ENCODE measurements around the gene HDGF.

HDGF gene

GRCh38 chr1:156744786-156745419 is 6.6 kb downstream of the HDGF start:
- Histone ChIP-seq H3K9me3 (ENCODE audit: control insufficient read depth, low read length) (no peaks in the 10 kb centered on the region), H3K4me3 (ENCODE audit: low read length) (no peak overlapping the region), H3K36me3 (ENCODE audit: control insufficient read depth, insufficient read depth, low read length, severe bottlenecking) (peaks cover 33% of the 10 kb centered on the region), H3K27me3 (replicated peaks; ENCODE audit: control insufficient read depth, insufficient read depth, low read length) (no peaks in the 10 kb centered on the region), H3K9ac (ENCODE audit: low read length) (peak overlapping the region; percentile 61), H3K4me1 (ENCODE audit: control insufficient read depth, insufficient read depth, low read length) (peaks cover 60% of the 10 kb centered on the region)
- no peak for DNase-seq (ENCODE audit: low read depth)

- Histone ChIP-seq H3K4me1 (ENCODE audit: control insufficient read depth, insufficient read depth, low read length) (peaks cover 57% of the 10 kb centered on the region), H3K36me3 (ENCODE audit: control insufficient read depth, insufficient read depth, low read length, severe bottlenecking) (peaks cover 33% of the 10 kb centered on the region), H3K27me3 (replicated peaks; ENCODE audit: control insufficient read depth, insufficient read depth, low read length) (no peaks in the 10 kb centered on the region), H3K9ac (ENCODE audit: low read length) (no peak overlapping the region), H3K9me3 (ENCODE audit: control insufficient read depth, low read length) (no peaks in the 10 kb centered on the region), H3K4me3 (ENCODE audit: low read length) (no peak overlapping the region)
- DNase-seq (ENCODE audit: low read depth), result no peak
Observed at GRCh38 chr1:156744344-156744743, 7.1 kb downstream of the HDGF start.

- no peak for DNase-seq (ENCODE audit: low read depth)
- H3K9me3 ChIP-seq (ENCODE audit: control insufficient read depth, low read length), result no peaks in the 10 kb centered on the region
- H3K9ac ChIP-seq (ENCODE audit: low read length), result peak overlapping the region; percentile 41
- H3K4me1 ChIP-seq (ENCODE audit: control insufficient read depth, insufficient read depth, low read length), result peaks cover 50% of the 10 kb centered on the region
- H3K4me3 ChIP-seq (ENCODE audit: low read length), result no peak overlapping the region
- H3K36me3 ChIP-seq (ENCODE audit: control insufficient read depth, insufficient read depth, low read length, severe bottlenecking), result peaks cover 33% of the 10 kb centered on the region
- no peaks in the 10 kb centered on the region for H3K27me3 ChIP-seq (replicated peaks; ENCODE audit: control insufficient read depth, insufficient read depth, low read length)
Observed at GRCh38 chr1:156743367-156744302, 7.8 kb downstream of the HDGF start.

GRCh38 chr1:156742801-156743200 is 8.7 kb downstream of the HDGF start:
- peaks cover 39% of the 10 kb centered on the region for H3K36me3 ChIP-seq (ENCODE audit: control insufficient read depth, insufficient read depth, low read length, severe bottlenecking)

GRCh38 chr1:156742017-156742416 is 9.5 kb downstream of the HDGF start:
- Histone ChIP-seq H3K27me3 (replicated peaks; ENCODE audit: control insufficient read depth, insufficient read depth, low read length) (no peaks in the 10 kb centered on the region), H3K4me3 (ENCODE audit: low read length) (no peak overlapping the region), H3K9ac (ENCODE audit: low read length) (no peak overlapping the region), H3K4me1 (ENCODE audit: control insufficient read depth, insufficient read depth, low read length) (peaks cover 35% of the 10 kb centered on the region), H3K9me3 (ENCODE audit: control insufficient read depth, low read length) (no peaks in the 10 kb centered on the region), H3K36me3 (ENCODE audit: control insufficient read depth, insufficient read depth, low read length, severe bottlenecking) (peaks cover 47% of the 10 kb centered on the region)
- no peak for DNase-seq (ENCODE audit: low read depth)

More at GRCh38 chr1:156742801-156743200, 8.7 kb downstream of the HDGF start:
- Histone ChIP-seq H3K27me3 (replicated peaks; ENCODE audit: control insufficient read depth, insufficient read depth, low read length) (no peaks in the 10 kb centered on the region), H3K9ac (ENCODE audit: low read length) (no peak overlapping the region), H3K4me3 (ENCODE audit: low read length) (no peak overlapping the region), H3K4me1 (ENCODE audit: control insufficient read depth, insufficient read depth, low read length) (peaks cover 42% of the 10 kb centered on the region), H3K9me3 (ENCODE audit: control insufficient read depth, low read length) (no peaks in the 10 kb centered on the region)
- DNase-seq (ENCODE audit: low read depth), result no peak

GRCh38 chr1:156741481-156741983 is 9.9 kb downstream of the HDGF start:
- peak overlapping the region; percentile 98 for H3K4me3 ChIP-seq (ENCODE audit: low read length)

GRCh38 chr1:156740741-156741480 is 10.6 kb downstream of the HDGF start, which contains the start of gene MRPL24:
MRPL24 (minus strand) TSS chr1:156741088; CDS start chr1:156738704, 2,384 bp downstream.
- H3K27me3 ChIP-seq (replicated peaks; ENCODE audit: control insufficient read depth, insufficient read depth, low read length), result no peaks in the 10 kb centered on the region
- peaks cover 57% of the 10 kb centered on the region for H3K36me3 ChIP-seq (ENCODE audit: control insufficient read depth, insufficient read depth, low read length, severe bottlenecking)
- peak; percentile 100 for DNase-seq (ENCODE audit: low read depth)
- H3K9ac ChIP-seq (ENCODE audit: low read length), result peak within 1 kb of the TSS; percentile 94
- peaks cover 27% of the 10 kb centered on the region for H3K4me1 ChIP-seq (ENCODE audit: control insufficient read depth, insufficient read depth, low read length)
- no peaks in the 10 kb centered on the region for H3K9me3 ChIP-seq (ENCODE audit: control insufficient read depth, low read length)
- peak within 1 kb of the TSS; percentile 98 for H3K4me3 ChIP-seq (ENCODE audit: low read length)

More at GRCh38 chr1:156741481-156741983, 9.9 kb downstream of the HDGF start:
- H3K9me3 ChIP-seq (ENCODE audit: control insufficient read depth, low read length), result no peaks in the 10 kb centered on the region
- DNase-seq (ENCODE audit: low read depth), result no peak
- H3K36me3 ChIP-seq (ENCODE audit: control insufficient read depth, insufficient read depth, low read length, severe bottlenecking), result peaks cover 52% of the 10 kb centered on the region
- H3K27me3 ChIP-seq (replicated peaks; ENCODE audit: control insufficient read depth, insufficient read depth, low read length), result no peaks in the 10 kb centered on the region
- H3K4me1 ChIP-seq (ENCODE audit: control insufficient read depth, insufficient read depth, low read length), result peaks cover 33% of the 10 kb centered on the region
- peak overlapping the region; percentile 67 for H3K9ac ChIP-seq (ENCODE audit: low read length)

GRCh38 chr1:156740237-156740740 is 11.2 kb downstream of the HDGF start:
- no peak for DNase-seq (ENCODE audit: low read depth)
- peaks cover 57% of the 10 kb centered on the region for H3K36me3 ChIP-seq (ENCODE audit: control insufficient read depth, insufficient read depth, low read length, severe bottlenecking)
- H3K9ac ChIP-seq (ENCODE audit: low read length), result peak overlapping the region; percentile 94
- H3K9me3 ChIP-seq (ENCODE audit: control insufficient read depth, low read length), result no peaks in the 10 kb centered on the region
- peak overlapping the region; percentile 98 for H3K4me3 ChIP-seq (ENCODE audit: low read length)
- H3K4me1 ChIP-seq (ENCODE audit: control insufficient read depth, insufficient read depth, low read length), result peaks cover 21% of the 10 kb centered on the region
- H3K27me3 ChIP-seq (replicated peaks; ENCODE audit: control insufficient read depth, insufficient read depth, low read length), result no peaks in the 10 kb centered on the region

GRCh38 chr1:156738916-156739315 is 12.6 kb downstream of the HDGF start:
- peaks cover 50% of the 10 kb centered on the region for H3K36me3 ChIP-seq (ENCODE audit: control insufficient read depth, insufficient read depth, low read length, severe bottlenecking)
- H3K4me1 ChIP-seq (ENCODE audit: control insufficient read depth, insufficient read depth, low read length), result peaks cover 15% of the 10 kb centered on the region
- DNase-seq (ENCODE audit: low read depth), result no peak
- H3K27me3 ChIP-seq (replicated peaks; ENCODE audit: control insufficient read depth, insufficient read depth, low read length), result no peaks in the 10 kb centered on the region
- no peaks in the 10 kb centered on the region for H3K9me3 ChIP-seq (ENCODE audit: control insufficient read depth, low read length)
- no peak overlapping the region for H3K4me3 ChIP-seq (ENCODE audit: low read length)
- H3K9ac ChIP-seq (ENCODE audit: low read length), result no peak overlapping the region

GRCh38 chr1:156738407-156738806 is 13.1 kb downstream of the HDGF start:
- H3K9me3 ChIP-seq (ENCODE audit: control insufficient read depth, low read length), result no peaks in the 10 kb centered on the region
- peaks cover 48% of the 10 kb centered on the region for H3K36me3 ChIP-seq (ENCODE audit: control insufficient read depth, insufficient read depth, low read length, severe bottlenecking)
- DNase-seq (ENCODE audit: low read depth), result no peak
- H3K9ac ChIP-seq (ENCODE audit: low read length), result no peak overlapping the region
- no peak overlapping the region for H3K4me3 ChIP-seq (ENCODE audit: low read length)
- no peaks in the 10 kb centered on the region for H3K27me3 ChIP-seq (replicated peaks; ENCODE audit: control insufficient read depth, insufficient read depth, low read length)
- H3K4me1 ChIP-seq (ENCODE audit: control insufficient read depth, insufficient read depth, low read length), result peaks cover 15% of the 10 kb centered on the region
